IMR-90 (cell line): ENCODE measurements around the gene GAS6. TPM values are rescaled to one million over a fixed set of nuclear protein-coding genes. Genes with fewer than 3 reads are reported as not detected.

Experiments used
- ATAC-seq: fragments of 200-7000 bp; cut with Tn5 transposase; 2 replicates; pipeline ENCODE4 v1.9.1; 2020; ENCODE audit warnings: low read depth, mild to moderate bottlenecking, moderate library complexity
- BruUV-seq: library from RNA; stranded (reverse); fragments of 400-500 nt; replicated peaks from 2 replicates; lab custom pipeline; 2021; lab: Mats Ljungman, UMichigan
- CTCF ChIA-PET: fragments of 300-600 bp; formaldehyde crosslinking; extraction: SDS; loops from one replicate; lab custom pipeline; 2021; ENCODE audit warnings: antibody characterized with exemption; lab: Yijun Ruan, JAX
- POLR2A ChIA-PET: fragments of 300-600 bp; sonication (Branson Sonifier 250); formaldehyde crosslinking; loops from one replicate; lab custom pipeline; 2022; ENCODE audit warnings: antibody characterized with exemption; ENCODE audit not compliant: unreplicated experiment; lab: Charles Lee
- DNase-seq: peaks from one replicate; pipeline ENCODE4 v3.0.0; 2013
- H2AFZ ChIP-seq: replicated peaks from 2 replicates; pipeline ENCODE3; 2013; ENCODE audit warnings: low read length, mild to moderate bottlenecking; ENCODE audit not compliant: poor library complexity
- H2AK5ac ChIP-seq: 2 replicates; pipeline ENCODE4 v1.6.1; 2013; ENCODE audit warnings: low read depth, low read length, inconsistent platforms
- H2AK9ac ChIP-seq: replicated peaks from 2 replicates; pipeline ENCODE3; 2013; ENCODE audit warnings: mild to moderate bottlenecking, low read depth, low read length, moderate library complexity; ENCODE audit not compliant: poor library complexity
- H2BK120ac ChIP-seq: 2 replicates; pipeline ENCODE4 v1.6.1; 2013; ENCODE audit warnings: low read depth, low read length, inconsistent platforms
- H2BK15ac ChIP-seq: 3 replicates; pipeline ENCODE4 v1.6.1; 2013; ENCODE audit warnings: low read depth, low read length, inconsistent platforms
- H2BK20ac ChIP-seq: 2 replicates; pipeline ENCODE4 v1.6.1; 2013; ENCODE audit warnings: low read depth, mild to moderate bottlenecking, inconsistent platforms, low read length, moderate library complexity
- H2BK5ac ChIP-seq: 2 replicates; pipeline ENCODE4 v1.6.1; 2013; ENCODE audit warnings: mild to moderate bottlenecking, low read depth, low read length, inconsistent platforms; ENCODE audit not compliant: poor library complexity, severe bottlenecking
- H3K14ac ChIP-seq: replicated peaks from 2 replicates; pipeline ENCODE4 v1.6.1; 2013; ENCODE audit warnings: low read depth, low read length, inconsistent platforms
- H3K18ac ChIP-seq: 2 replicates; pipeline ENCODE4 v1.6.1; 2013; ENCODE audit warnings: low read depth, low read length, control low read depth
- H3K23ac ChIP-seq: 2 replicates; pipeline ENCODE4 v1.6.1; 2013; ENCODE audit warnings: low read depth, low read length, inconsistent platforms
- H3K27ac ChIP-seq: 2 replicates; pipeline ENCODE4 v1.5.1; 2013; ENCODE audit warnings: mild to moderate bottlenecking, control low read depth, low read length; ENCODE audit not compliant: insufficient read depth
- H3K27me3 ChIP-seq: 2 replicates; pipeline ENCODE4 v1.6.1; 2013; ENCODE audit warnings: low read length; ENCODE audit not compliant: control insufficient read depth, insufficient read depth
- H3K36me3 ChIP-seq: 2 replicates; pipeline ENCODE4 v1.6.1; 2013; ENCODE audit warnings: low read length, mixed read lengths; ENCODE audit not compliant: control insufficient read depth, insufficient read depth
- H3K4ac ChIP-seq: 2 replicates; pipeline ENCODE4 v1.6.1; 2013; ENCODE audit warnings: low read depth, low read length, inconsistent platforms
- H3K4me1 ChIP-seq: 2 replicates; pipeline ENCODE4 v1.6.1; 2013; ENCODE audit warnings: low read length, mixed read lengths; ENCODE audit not compliant: control insufficient read depth, insufficient read depth
- H3K4me2 ChIP-seq: 2 replicates; pipeline ENCODE4 v1.6.1; 2013; ENCODE audit warnings: low read depth, mild to moderate bottlenecking, control low read depth, low read length, moderate library complexity
- H3K4me3 ChIP-seq: 2 replicates; pipeline ENCODE4 v1.5.1; 2013; ENCODE audit warnings: low read depth, mild to moderate bottlenecking, control low read depth, low read length, moderate library complexity; ENCODE audit not compliant: insufficient read depth
- H3K56ac ChIP-seq: 2 replicates; pipeline ENCODE4 v1.6.1; 2013; ENCODE audit warnings: low read length, inconsistent platforms; ENCODE audit not compliant: insufficient read depth; ENCODE audit errors: extremely low read depth
- H3K79me1 ChIP-seq, 2 experiments: 2 replicates each; pipeline ENCODE4 v1.6.1; 2013; ENCODE audit warnings: low read length in 2 of 2, inconsistent platforms in 1 of 2, low read depth in 1 of 2
- H3K9ac ChIP-seq: 2 replicates; pipeline ENCODE4 v1.6.1; 2013; ENCODE audit warnings: low read depth, low read length, control low read depth
- H3K9me1 ChIP-seq: 2 replicates; pipeline ENCODE4 v1.6.1; 2013; ENCODE audit warnings: low read length, inconsistent platforms; ENCODE audit not compliant: insufficient read depth
- H3K9me3 ChIP-seq: 2 replicates; pipeline ENCODE4 v1.6.1; 2013; ENCODE audit warnings: low read length; ENCODE audit not compliant: control insufficient read depth, insufficient read depth
- H4K20me1 ChIP-seq: 2 replicates; pipeline ENCODE4 v1.6.1; 2013; ENCODE audit warnings: low read length, inconsistent platforms; ENCODE audit not compliant: insufficient read depth
- H4K5ac ChIP-seq: 2 replicates; pipeline ENCODE4 v1.6.1; 2013; ENCODE audit warnings: mild to moderate bottlenecking, low read depth, low read length, control low read depth
- H4K8ac ChIP-seq, 2 experiments: 2 replicates each; pipeline ENCODE4 v1.6.1; 2013; ENCODE audit warnings: low read depth in 2 of 2, low read length in 2 of 2, control low read depth in 1 of 2, inconsistent platforms in 1 of 2
- H4K91ac ChIP-seq: 2 replicates; pipeline ENCODE4 v1.6.1; 2013; ENCODE audit warnings: low read depth, low read length, inconsistent platforms; ENCODE audit not compliant: insufficient read depth
- BHLHE40 ChIP-seq: fragments of 150-350 bp; IDR thresholded peaks from 2 replicates; pipeline ENCODE4 v1.6.1; 2016; ENCODE audit warnings: mild to moderate bottlenecking, low read depth, low read length
- CEBPB ChIP-seq: IDR thresholded peaks from 2 replicates; pipeline ENCODE4 v1.6.1; 2012; ENCODE audit warnings: low read depth, low read length, improper control_type of control experiment
- CHD1 ChIP-seq: IDR thresholded peaks from 2 replicates; pipeline ENCODE4 v1.6.1; 2012; ENCODE audit warnings: low read depth, low read length, improper control_type of control experiment
- CTCF ChIP-seq: conservative IDR thresholded peaks from 2 replicates; pipeline ENCODE4 v1.5.1; 2012; ENCODE audit warnings: mild to moderate bottlenecking, low read depth, low read length, improper control_type of control experiment
- ELK1 ChIP-seq: fragments of 150-350 bp; IDR thresholded peaks from 2 replicates; pipeline ENCODE4 v1.6.1; 2016; ENCODE audit warnings: low read depth, mild to moderate bottlenecking, low read length, moderate library complexity, borderline replicate concordance
- FOS ChIP-seq: fragments of 150-350 bp; IDR thresholded peaks from 2 replicates; pipeline ENCODE4 v1.6.1; 2016; ENCODE audit warnings: low read depth, low read length
- MAFK ChIP-seq: IDR thresholded peaks from 2 replicates; pipeline ENCODE4 v1.6.1; 2012; ENCODE audit warnings: low read depth, low read length, improper control_type of control experiment
- MAZ ChIP-seq: IDR thresholded peaks from 2 replicates; pipeline ENCODE4 v1.6.1; 2012; ENCODE audit warnings: low read depth, mild to moderate bottlenecking, low read length, improper control_type of control experiment, moderate library complexity, borderline replicate concordance
- MXI1 ChIP-seq: IDR thresholded peaks from 2 replicates; pipeline ENCODE4 v1.6.1; 2012; ENCODE audit warnings: low read depth, mild to moderate bottlenecking, low read length, moderate library complexity, borderline replicate concordance
- NFE2L2 ChIP-seq: fragments of 150-350 bp; IDR thresholded peaks from 2 replicates; pipeline ENCODE4 v1.6.1; 2016; ENCODE audit warnings: low read depth, mild to moderate bottlenecking, low read length
- POLR2A ChIP-seq: IDR thresholded peaks from 2 replicates; pipeline ENCODE4 v1.6.1; 2012; ENCODE audit warnings: mild to moderate bottlenecking, low read depth, low read length
- RAD21 ChIP-seq: IDR thresholded peaks from 2 replicates; pipeline ENCODE4 v1.6.1; 2012; ENCODE audit warnings: low read length, improper control_type of control experiment
- RCOR1 ChIP-seq: IDR thresholded peaks from 2 replicates; pipeline ENCODE4 v1.6.1; 2012; ENCODE audit warnings: mild to moderate bottlenecking, low read length, improper control_type of control experiment; ENCODE audit not compliant: insufficient replicate concordance
- RFX5 ChIP-seq: IDR thresholded peaks from 2 replicates; pipeline ENCODE4 v1.8.0; 2012; ENCODE audit warnings: low read depth, mild to moderate bottlenecking, low read length, moderate library complexity
- SMC3 ChIP-seq: fragments of 150-350 bp; IDR thresholded peaks from 2 replicates; pipeline ENCODE4 v1.6.1; 2016; ENCODE audit warnings: low read depth, mild to moderate bottlenecking, antibody characterized with exemption, low read length, moderate library complexity
- USF2 ChIP-seq: fragments of 150-350 bp; IDR thresholded peaks from 2 replicates; pipeline ENCODE4 v1.6.1; 2017; ENCODE audit warnings: mild to moderate bottlenecking, antibody characterized with exemption, low read length, low read depth
- WGBS, 2 experiments: methylation state at CpG; one replicate each; pipeline versions ENCODE4 v1.1.5 to v1.1.7; 2013; ENCODE audit warnings: missing lambda C conversion rate in 2 of 2; ENCODE audit not compliant: insufficient read length in 1 of 2; ENCODE audit errors: extremely low coverage in 2 of 2; 5-methylcytosine and 5-hydroxymethylcytosine counted together
- dilution Hi-C: fragments of 300-500 bp; cut with HindIII; formaldehyde crosslinking; loops from one replicate; pipeline ENCODE4 v1.14.3; 2018; ENCODE audit warnings: low sequenced_read_pairs; ENCODE audit not compliant: unreplicated experiment
- in situ Hi-C: fragments of 300-500 bp; cut with MboI; formaldehyde crosslinking; loops from 3 replicates; pipeline ENCODE4 v1.14.3; 2019; ENCODE audit warnings: low sequenced_read_pairs, inconsistent platforms, mixed read lengths
- intact Hi-C: fragments of 100-400 bp; cut with micrococcal nuclease; formaldehyde crosslinking; loops from 2 replicates; pipeline ENCODE4 v1.10.0; 2022
- polyA plus RNA-seq, 3 experiments: library from polyadenylated mRNA; depleted of rRNA; stranded (reverse); fragments of >200 nt; gene quantifications; 2 replicates each; pipeline ENCODE4 v1.2.3, GENCODE V29; 2012; ENCODE audit warnings: low replicate concordance in 1 of 3
- total RNA-seq: library from RNA; depleted of rRNA; stranded (reverse); fragments of >200 nt; gene quantifications from 2 replicates; pipeline ENCODE4 v1.2.3, GENCODE V29; 2012

The GAS6 gene
- total and polyA plus RNA-seq, 2 of the 4 experiments (the other 2 are of a cell fraction): 220 to 823 TPM

DNA sequence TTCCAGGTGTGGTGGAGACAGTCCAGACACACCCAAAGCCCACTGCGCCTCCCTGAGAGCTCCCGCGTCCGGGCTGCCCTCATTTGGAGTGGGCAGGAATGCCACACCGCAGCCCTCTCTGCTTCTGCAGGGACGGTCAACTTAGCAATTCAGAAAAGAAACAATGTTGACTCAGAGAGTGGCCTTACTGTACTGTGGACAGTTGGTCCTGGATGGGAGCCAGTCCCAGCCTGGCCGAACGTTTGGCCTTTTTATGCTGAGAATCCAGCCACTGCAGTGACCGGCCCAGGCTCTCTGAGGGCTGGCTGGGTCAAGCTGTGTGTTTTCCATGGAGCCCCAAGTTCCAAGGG lies 7.2 kb downstream of the GAS6 start:
- Histone ChIP-seq H2BK5ac (peak overlapping the region; percentile 38), H4K20me1 (peaks cover 100% of the 10 kb centered on the region), H3K23ac (0 out of 2 replicates have a peak overlapping the region, but pooled peaks have one; percentile 20), H3K9me3 (no peaks in the 10 kb centered on the region), H4K91ac (peak overlapping the region; percentile 14; the same call in 1 of the 2 replicates), H3K4me2 (peak overlapping the region; percentile 43), H3K27me3 (no peaks in the 10 kb centered on the region), H2BK15ac (no peak overlapping the region), H3K18ac (no peak overlapping the region; the same call in 1 of the 2 replicates), H3K4me1 (peaks cover 62% of the 10 kb centered on the region), H2BK120ac (peak overlapping the region; percentile 18; the same call in 1 of the 2 replicates), H3K79me1 (peaks cover 7 to 82% of the 10 kb centered on the region in 2 experiments), H2AK5ac (peak overlapping the region; percentile 20; the same call in 1 of the 2 replicates), H2BK20ac (no peak overlapping the region), H3K9ac (no peak overlapping the region; the same call in 1 of the 2 replicates), H3K4me3 (no peak overlapping the region), H3K27ac (peak overlapping the region; percentile 41; the same call in 1 of the 2 replicates), H3K14ac (peak overlapping the region; percentile 23), H3K36me3 (peaks cover 34% of the 10 kb centered on the region), H2AK9ac (peak overlapping the region; percentile 7), H2AFZ (no peak overlapping the region), H3K4ac (peak overlapping the region; percentile 34), H3K56ac (no peak overlapping the region), H4K8ac (peak overlapping the region in 1 of 2 experiments; percentile 23; a peak in 1 of 4 replicates), H3K9me1 (peaks cover 48% of the 10 kb centered on the region), H4K5ac (no peak overlapping the region)
- dilution Hi-C loops: no loop called here
- in situ Hi-C loops: no loop called here
- peak; percentile 19 for ATAC-seq
- ChIA-PET CTCF (no interaction called here), POLR2A (no interaction called here)
- peak; percentile 78 for DNase-seq
- intact Hi-C loops: no loop called here
- no peak for TF ChIP-seq CHD1
- no peak for TF ChIP-seq CTCF
- TF ChIP-seq CEBPB: no peak
- TF ChIP-seq MXI1: no peak
- no peak for TF ChIP-seq ELK1
- TF ChIP-seq NFE2L2: no peak
- no peak for TF ChIP-seq USF2
- no peak for TF ChIP-seq POLR2A
- TF ChIP-seq RFX5: no peak
- TF ChIP-seq SMC3: no peak; the same call in 1 of the 2 replicates
- no peak for TF ChIP-seq BHLHE40
- no peak for TF ChIP-seq RCOR1
- TF ChIP-seq MAZ: no peak
- TF ChIP-seq MAFK: no peak
- no peak for TF ChIP-seq RAD21
- TF ChIP-seq FOS: no peak
- 0% methylated on average over 2 of the region's 9 CpGs; no CpG with 5 or more reads in 1 of the 2 experiments for WGBS, 2 experiments
- no TSS peak for BruUV-seq
